ENCODE data around the gene FMNL2. TPM values are rescaled to one million over a fixed set of nuclear protein-coding genes. Genes with fewer than 3 reads are reported as not detected.

The FMNL2 gene
- total RNA-seq, 1 experiment from 2014 or later: 28.1 TPM

DNA sequence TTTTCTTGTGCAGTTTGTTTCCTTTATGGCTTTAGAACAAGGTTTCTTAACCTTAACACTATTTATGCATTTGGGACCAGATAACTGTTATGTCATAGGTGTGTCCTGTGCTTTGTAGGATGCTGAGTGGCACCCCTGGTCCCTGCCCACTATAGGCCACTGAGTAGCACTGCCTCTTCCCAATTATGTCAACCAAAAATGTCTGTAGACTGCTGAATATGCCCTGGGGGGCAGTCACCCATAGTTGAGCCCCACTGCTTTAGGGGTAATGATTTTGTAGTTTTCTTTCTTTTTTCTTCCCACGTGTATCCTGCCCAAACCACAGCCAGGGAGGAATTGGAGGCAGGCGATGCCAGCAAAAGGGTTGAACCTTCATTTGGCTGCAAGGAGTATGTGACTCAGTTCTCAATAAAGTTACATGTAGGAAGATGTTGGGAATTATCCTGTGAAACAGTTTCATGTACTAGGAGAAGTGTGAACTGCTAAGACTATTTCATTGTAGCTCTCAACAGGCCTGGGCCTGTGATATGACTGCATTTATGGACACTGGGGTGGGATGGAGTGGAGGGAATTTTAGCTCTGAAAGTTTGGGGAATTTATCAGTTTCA lies 65.7 kb downstream of the FMNL2 start:
- no peaks in the 10 kb centered on the region; the same call in 1 of the 2 replicates for H3K9me2 ChIP-seq (ENCODE audit: insufficient read depth)
- no peaks in the 10 kb centered on the region for H4K20me1 ChIP-seq (ENCODE audit: insufficient read depth)
- no peak overlapping the region for H3K27ac ChIP-seq (ENCODE audit: low read depth, low read length)
- ChIA-PET POLR2A (interaction anchor here (1.4 kb wide), 1 partner anchor 11 kb away, joined by 3 read pairs; no protein-coding TSS in a partner anchor), CTCF (no interaction called here), RAD21 (ENCODE audit: low non-redundant PET in 1 of 2, low total read pairs in 2 of 2, uncharacterized antibody in 2 of 2, unreplicated experiment in 2 of 2) (no interaction called here)
- DNase-seq (ENCODE audit: low read depth, low spot score) (no peak), ATAC-seq (no peak)
- H2AFZ ChIP-seq (ENCODE audit: low read depth, low read length, poor library complexity, severe bottlenecking): no peak overlapping the region
- peaks cover 24 to 47% of the 10 kb centered on the region in 2 experiments for H3K4me1 ChIP-seq (ENCODE audit: control insufficient read depth in 1 of 2, insufficient read depth in 2 of 2, low read length in 2 of 2)
- intact Hi-C loops (cut with micrococcal nuclease): no loop called here
- BruUV-seq (replicated peaks): no TSS peak
- H3K36me3 ChIP-seq (ENCODE audit: control insufficient read depth in 1 of 2, insufficient read depth in 2 of 2, low read length in 2 of 2): no peaks in the 10 kb centered on the region
- no peak overlapping the region for H3K4me2 ChIP-seq (ENCODE audit: low read length)
- H3K27me3 ChIP-seq (ENCODE audit: insufficient read depth, low read length): no peaks in the 10 kb centered on the region
- TF ChIP-seq, protein P1, sequence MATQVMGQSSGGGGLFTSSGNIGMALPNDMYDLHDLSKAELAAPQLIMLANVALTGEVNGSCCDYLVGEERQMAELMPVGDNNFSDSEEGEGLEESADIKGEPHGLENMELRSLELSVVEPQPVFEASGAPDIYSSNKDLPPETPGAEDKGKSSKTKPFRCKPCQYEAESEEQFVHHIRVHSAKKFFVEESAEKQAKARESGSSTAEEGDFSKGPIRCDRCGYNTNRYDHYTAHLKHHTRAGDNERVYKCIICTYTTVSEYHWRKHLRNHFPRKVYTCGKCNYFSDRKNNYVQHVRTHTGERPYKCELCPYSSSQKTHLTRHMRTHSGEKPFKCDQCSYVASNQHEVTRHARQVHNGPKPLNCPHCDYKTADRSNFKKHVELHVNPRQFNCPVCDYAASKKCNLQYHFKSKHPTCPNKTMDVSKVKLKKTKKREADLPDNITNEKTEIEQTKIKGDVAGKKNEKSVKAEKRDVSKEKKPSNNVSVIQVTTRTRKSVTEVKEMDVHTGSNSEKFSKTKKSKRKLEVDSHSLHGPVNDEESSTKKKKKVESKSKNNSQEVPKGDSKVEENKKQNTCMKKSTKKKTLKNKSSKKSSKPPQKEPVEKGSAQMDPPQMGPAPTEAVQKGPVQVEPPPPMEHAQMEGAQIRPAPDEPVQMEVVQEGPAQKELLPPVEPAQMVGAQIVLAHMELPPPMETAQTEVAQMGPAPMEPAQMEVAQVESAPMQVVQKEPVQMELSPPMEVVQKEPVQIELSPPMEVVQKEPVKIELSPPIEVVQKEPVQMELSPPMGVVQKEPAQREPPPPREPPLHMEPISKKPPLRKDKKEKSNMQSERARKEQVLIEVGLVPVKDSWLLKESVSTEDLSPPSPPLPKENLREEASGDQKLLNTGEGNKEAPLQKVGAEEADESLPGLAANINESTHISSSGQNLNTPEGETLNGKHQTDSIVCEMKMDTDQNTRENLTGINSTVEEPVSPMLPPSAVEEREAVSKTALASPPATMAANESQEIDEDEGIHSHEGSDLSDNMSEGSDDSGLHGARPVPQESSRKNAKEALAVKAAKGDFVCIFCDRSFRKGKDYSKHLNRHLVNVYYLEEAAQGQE (IDR thresholded peaks at IDR 0.05; ENCODE audit: low read depth): no peak
- TF ChIP-seq ZNF274 (IDR thresholded peaks at IDR 0.05; ENCODE audit: low read depth, low read length) (no peak), ZFX (IDR thresholded peaks at IDR 0.05) (no peak), RAD21 (IDR thresholded peaks at IDR 0.05; ENCODE audit: low read depth) (no peak)
- H3K4me3 ChIP-seq (replicated peaks in 1 of 2; ENCODE audit: low read depth in 1 of 2, low read length in 2 of 2): no peak overlapping the region
- peaks cover 55% of the 10 kb centered on the region for H3K79me2 ChIP-seq (ENCODE audit: insufficient read depth, low read length)
- no peaks in the 10 kb centered on the region for H3K9me3 ChIP-seq (ENCODE audit: control insufficient read depth in 1 of 2, insufficient read depth in 1 of 2, low read depth in 1 of 2, low read length in 2 of 2)
- no peak overlapping the region for H3K9ac ChIP-seq (ENCODE audit: low read length)

All from HCT116 (cell line).